Retinal pigment epithelial cell (primary cell): ENCODE data around the gene CTXND2.
"Not testable (repeated sequence)": the region's sequence is repeated elsewhere in the genome, so short reads cannot be mapped to it uniquely, and the experiment has no call there.

Experiments used
- DNase-seq: peaks from one replicate; pipeline ENCODE4 v3.0.0-alpha.2; 2010; ENCODE audit warnings: low read depth
- H3K4me3 ChIP-seq: 2 replicates; pipeline ENCODE4 v1.5.1; 2011; ENCODE audit warnings: mild to moderate bottlenecking, low read length, control low read depth, moderate library complexity
- CTCF ChIP-seq: conservative IDR thresholded peaks from 2 replicates; pipeline ENCODE4 v1.5.1; 2011; ENCODE audit warnings: low read depth, low read length, control low read depth, inconsistent platforms

CTXND2 gene

GRCh38 chr1:150876119-150876454 lies 10.8 kb upstream of the CTXND2 start:
- TF ChIP-seq CTCF: no peak
- peak overlapping the region; percentile 79 for H3K4me3 ChIP-seq
- DNase-seq: no peak

GRCh38 chr1:150878931-150879330 lies 8.0 kb upstream of the CTXND2 start:
- DNase-seq, H3K4me3 ChIP-seq: not testable (repeated sequence)

GRCh38 chr1:150881331-150882070 lies 5.4 kb upstream of the CTXND2 start:
- no peak overlapping the region for H3K4me3 ChIP-seq
- TF ChIP-seq CTCF: no peak
- DNase-seq: no peak

GRCh38 chr1:150883121-150883520 lies 3.8 kb upstream of the CTXND2 start:
- not testable (repeated sequence) for DNase-seq, H3K4me3 ChIP-seq

- DNase-seq: no peak
- no peak overlapping the region for H3K4me3 ChIP-seq
- no peak for TF ChIP-seq CTCF
These were observed 1.8 kb downstream of the CTXND2 start for GRCh38 chr1:150888727-150889126.

GRCh38 chr1:150890033-150890416 lies 3.1 kb downstream of the CTXND2 start:
- DNase-seq: no peak
- no peak overlapping the region for H3K4me3 ChIP-seq

DNA sequence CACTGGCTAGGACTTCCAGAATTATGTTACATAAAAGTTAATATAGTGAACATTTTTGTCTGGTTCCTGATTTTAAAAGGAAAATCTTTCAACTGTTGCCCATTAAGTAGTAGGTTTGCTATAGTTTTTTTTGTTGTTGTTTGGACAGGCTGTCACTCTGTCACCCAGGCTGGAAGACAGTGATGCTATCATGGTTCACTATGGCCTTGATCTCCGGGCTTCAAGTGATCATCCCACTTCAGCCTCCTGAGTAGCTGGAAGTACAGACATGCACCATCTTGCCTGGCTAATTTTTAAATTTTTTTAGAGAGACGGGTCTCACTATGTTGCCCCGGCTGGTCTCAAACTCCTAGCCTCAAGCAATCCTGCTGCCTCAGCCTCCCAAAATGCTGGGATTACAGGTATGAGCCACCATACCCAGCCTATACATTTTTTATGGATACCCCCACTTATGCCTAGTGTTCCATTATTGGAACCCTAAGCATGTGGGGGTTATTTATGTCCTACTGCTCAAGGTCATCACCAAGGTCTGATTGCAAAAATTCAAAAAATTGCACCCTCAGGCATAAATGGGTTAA lies 6.5 kb downstream of the CTXND2 start:
- no peak for TF ChIP-seq CTCF
- DNase-seq: no peak
- H3K4me3 ChIP-seq: no peak overlapping the region

More at GRCh38 chr1:150890033-150890416, 3.1 kb downstream of the CTXND2 start:
- TF ChIP-seq CTCF: no peak

DNA sequence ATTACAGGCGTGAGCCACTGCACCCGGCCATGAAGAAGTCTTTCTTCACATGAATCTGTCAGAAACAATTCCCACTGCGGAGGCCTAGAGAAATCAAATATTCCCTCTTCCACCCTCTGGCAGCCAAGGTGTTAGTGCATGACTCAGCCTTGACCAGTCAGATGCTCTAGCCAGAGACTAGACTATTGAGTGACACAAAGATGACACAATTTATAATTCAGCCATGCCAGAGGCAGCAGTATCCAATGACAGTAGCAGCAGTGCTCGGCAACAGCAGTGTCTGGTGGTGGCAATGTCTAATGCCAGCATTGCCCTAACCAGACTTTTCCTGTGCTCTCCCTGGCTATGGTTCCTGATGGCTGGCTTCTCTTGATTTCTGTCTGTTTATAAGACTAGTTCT lies 8.7 kb downstream of the CTXND2 start:
- DNase-seq: no peak
- H3K4me3 ChIP-seq: no peak overlapping the region

GRCh38 chr1:150899795-150900194 lies 12.9 kb downstream of the CTXND2 start:
- not testable (repeated sequence) for DNase-seq, H3K4me3 ChIP-seq

More for the DNA sequence above, 8.7 kb downstream of the CTXND2 start:
- no peak for TF ChIP-seq CTCF
